Osteocyte (in vitro differentiated cells): Measurements from ENCODE around the gene PARK7. TPM values are rescaled to one million over a fixed set of nuclear protein-coding genes. Genes with fewer than 3 reads are reported as not detected.

Experiments used
- DNase-seq: peaks from one replicate; pipeline ENCODE4 v3.0.0; 2021; ENCODE audit warnings: mixed read lengths; ENCODE audit not compliant: unreplicated experiment; ENCODE audit errors: extremely low spot score
- H3K27ac Mint-ChIP-seq: one replicate; pipeline ENCODE4 v1.8.0; 2021; ENCODE audit warnings: mild to moderate bottlenecking, mixed read lengths; ENCODE audit not compliant: unreplicated experiment
- H3K27me3 Mint-ChIP-seq: one replicate; pipeline ENCODE4 v1.8.0; 2021; ENCODE audit warnings: mixed read lengths; ENCODE audit not compliant: unreplicated experiment
- H3K36me3 Mint-ChIP-seq: one replicate; pipeline ENCODE4 v1.8.0; 2021; ENCODE audit warnings: mixed read lengths; ENCODE audit not compliant: unreplicated experiment
- H3K4me1 Mint-ChIP-seq: one replicate; pipeline ENCODE4 v1.8.0; 2021; ENCODE audit warnings: mixed read lengths; ENCODE audit not compliant: unreplicated experiment
- H3K4me3 Mint-ChIP-seq: one replicate; pipeline ENCODE4 v1.8.0; 2021; ENCODE audit warnings: mild to moderate bottlenecking, moderate library complexity, mixed read lengths; ENCODE audit not compliant: unreplicated experiment
- H3K9me3 Mint-ChIP-seq: one replicate; pipeline ENCODE4 v1.8.0; 2021; ENCODE audit warnings: mixed read lengths; ENCODE audit not compliant: unreplicated experiment
- total RNA-seq: library from RNA; stranded (reverse); gene quantifications from 2 replicates; pipeline ENCODE4 v1.2.1, GENCODE V29; 2021
- TF ChIP-seq, protein P1 (sequence below): fragments of 200-600 bp; sonication (generic); IDR thresholded peaks from 2 replicates; pipeline ENCODE4 v1.5.0; 2021; ENCODE audit warnings: antibody characterized with exemption, mild to moderate bottlenecking, moderate library complexity

The PARK7 gene
- total RNA-seq, 1 donor from 2014 or later = 263 TPM

DNA sequence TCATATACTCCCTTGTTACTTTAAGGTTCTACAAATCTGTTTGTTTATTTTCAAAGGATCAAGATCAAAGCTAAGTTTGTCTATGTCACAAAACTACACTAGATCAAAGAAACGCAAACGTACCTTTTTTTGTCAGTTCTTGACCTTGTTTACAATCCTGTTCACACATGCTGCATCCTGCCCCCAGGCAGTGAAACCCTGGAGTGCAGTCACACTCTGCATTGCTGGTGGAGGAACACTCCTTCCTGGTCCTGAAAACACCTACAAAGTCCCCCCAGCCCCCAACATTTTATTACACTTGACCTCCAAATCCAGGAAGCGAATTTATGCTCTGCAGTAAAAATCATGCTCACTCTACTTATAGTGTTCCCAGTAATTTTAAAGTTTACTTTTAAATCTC is 23.4 kb upstream of the PARK7 start:
- H3K27me3 Mint-ChIP-seq = peaks cover 71% of the 10 kb centered on the region
- TF ChIP-seq, protein P1, sequence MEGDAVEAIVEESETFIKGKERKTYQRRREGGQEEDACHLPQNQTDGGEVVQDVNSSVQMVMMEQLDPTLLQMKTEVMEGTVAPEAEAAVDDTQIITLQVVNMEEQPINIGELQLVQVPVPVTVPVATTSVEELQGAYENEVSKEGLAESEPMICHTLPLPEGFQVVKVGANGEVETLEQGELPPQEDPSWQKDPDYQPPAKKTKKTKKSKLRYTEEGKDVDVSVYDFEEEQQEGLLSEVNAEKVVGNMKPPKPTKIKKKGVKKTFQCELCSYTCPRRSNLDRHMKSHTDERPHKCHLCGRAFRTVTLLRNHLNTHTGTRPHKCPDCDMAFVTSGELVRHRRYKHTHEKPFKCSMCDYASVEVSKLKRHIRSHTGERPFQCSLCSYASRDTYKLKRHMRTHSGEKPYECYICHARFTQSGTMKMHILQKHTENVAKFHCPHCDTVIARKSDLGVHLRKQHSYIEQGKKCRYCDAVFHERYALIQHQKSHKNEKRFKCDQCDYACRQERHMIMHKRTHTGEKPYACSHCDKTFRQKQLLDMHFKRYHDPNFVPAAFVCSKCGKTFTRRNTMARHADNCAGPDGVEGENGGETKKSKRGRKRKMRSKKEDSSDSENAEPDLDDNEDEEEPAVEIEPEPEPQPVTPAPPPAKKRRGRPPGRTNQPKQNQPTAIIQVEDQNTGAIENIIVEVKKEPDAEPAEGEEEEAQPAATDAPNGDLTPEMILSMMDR = no peak
- no peak overlapping the region for H3K27ac Mint-ChIP-seq
- DNase-seq = no peak
- H3K4me1 Mint-ChIP-seq = peaks cover 20% of the 10 kb centered on the region
- no peak overlapping the region for H3K4me3 Mint-ChIP-seq
- H3K36me3 Mint-ChIP-seq = no peaks in the 10 kb centered on the region
- H3K9me3 Mint-ChIP-seq = no peaks in the 10 kb centered on the region

- no peak overlapping the region for H3K4me3 Mint-ChIP-seq
- peaks cover 22% of the 10 kb centered on the region for H3K4me1 Mint-ChIP-seq
- H3K27me3 Mint-ChIP-seq = peaks cover 68% of the 10 kb centered on the region
- H3K27ac Mint-ChIP-seq = no peak overlapping the region
- H3K9me3 Mint-ChIP-seq = no peaks in the 10 kb centered on the region
- no peaks in the 10 kb centered on the region for H3K36me3 Mint-ChIP-seq
- TF ChIP-seq, protein P1 = no peak
- no peak for DNase-seq
Observed at GRCh38 chr1:7940034-7940433, 21.5 kb upstream of the PARK7 start.

- peaks cover 22% of the 10 kb centered on the region for H3K4me1 Mint-ChIP-seq
- peaks cover 62% of the 10 kb centered on the region for H3K27me3 Mint-ChIP-seq
- no peak within 1 kb of the TSS for H3K27ac Mint-ChIP-seq
- TF ChIP-seq, protein P1 = no peak
- H3K9me3 Mint-ChIP-seq = no peaks in the 10 kb centered on the region
- DNase-seq = no peak
- no peaks in the 10 kb centered on the region for H3K36me3 Mint-ChIP-seq
- H3K4me3 Mint-ChIP-seq = peak within 1 kb of the TSS; percentile 58
Observed at GRCh38 chr1:7940745-7941436, 20.6 kb upstream of the PARK7 start, which contains the start of gene TNFRSF9. Gene TNFRSF9, minus strand, starts transcription at chr1:7940839. Its CDS starts 845 bp downstream, at chr1:7939994.

- Mint-ChIP-seq H3K36me3 (no peaks in the 10 kb centered on the region), H3K4me1 (peaks cover 22% of the 10 kb centered on the region), H3K9me3 (no peaks in the 10 kb centered on the region), H3K4me3 (peak overlapping the region; percentile 38), H3K27me3 (peaks cover 57% of the 10 kb centered on the region), H3K27ac (no peak overlapping the region)
- DNase-seq = no peak
- TF ChIP-seq, protein P1 = no peak
Observed at GRCh38 chr1:7941437-7941793, 20.1 kb upstream of the PARK7 start.

- Mint-ChIP-seq H3K36me3 (no peaks in the 10 kb centered on the region), H3K27ac (no peak overlapping the region), H3K4me1 (peaks cover 22% of the 10 kb centered on the region), H3K9me3 (no peaks in the 10 kb centered on the region), H3K4me3 (peak overlapping the region; percentile 58), H3K27me3 (peaks cover 50% of the 10 kb centered on the region)
- peak; percentile 86 for DNase-seq
- TF ChIP-seq, protein P1 = peak; percentile 46
Observed at GRCh38 chr1:7942214-7942921, 19.1 kb upstream of the PARK7 start.
